Neuronal stem cell (in vitro differentiated cells): ENCODE measurements around the gene MUC6.

ENCODE experiments used
- DNase-seq: peaks from one replicate; pipeline ENCODE4 v3.0.0-alpha.2; 2013; ENCODE audit warnings: low spot score
- H2AFZ ChIP-seq: one replicate; pipeline ENCODE4 v1.6.1; 2013; ENCODE audit warnings: mild to moderate bottlenecking, low read length, inconsistent platforms
- H2AK5ac ChIP-seq: 2 replicates; pipeline ENCODE4 v1.6.1; 2013; ENCODE audit warnings: low read depth, mild to moderate bottlenecking, inconsistent platforms, low read length, moderate library complexity, mixed read lengths
- H2BK120ac ChIP-seq: 2 replicates; pipeline ENCODE4 v1.6.1; 2013; ENCODE audit warnings: low read depth, mild to moderate bottlenecking, inconsistent platforms, low read length, moderate library complexity, mixed read lengths
- H2BK12ac ChIP-seq: one replicate; pipeline ENCODE4 v1.6.1; 2013; ENCODE audit warnings: low read length, inconsistent platforms
- H2BK15ac ChIP-seq: 2 replicates; pipeline ENCODE4 v1.6.1; 2013; ENCODE audit warnings: mild to moderate bottlenecking, low read length, inconsistent platforms, mixed read lengths
- H2BK5ac ChIP-seq: one replicate; pipeline ENCODE4 v1.6.1; 2013; ENCODE audit warnings: inconsistent platforms, mild to moderate bottlenecking, low read length, moderate library complexity
- H3K14ac ChIP-seq: one replicate; pipeline ENCODE4 v1.6.1; 2013; ENCODE audit warnings: low read length, inconsistent platforms
- H3K18ac ChIP-seq: 2 replicates; pipeline ENCODE4 v1.6.1; 2013; ENCODE audit warnings: low read length, inconsistent platforms
- H3K23ac ChIP-seq: 2 replicates; pipeline ENCODE4 v1.6.1; 2013; ENCODE audit warnings: low read depth, mild to moderate bottlenecking, mixed read lengths, low read length, inconsistent platforms; ENCODE audit not compliant: poor library complexity
- H3K27ac ChIP-seq: replicated peaks from 3 replicates; pipeline ENCODE4 v1.5.1; 2013; ENCODE audit warnings: low read length, inconsistent platforms
- H3K27me3 ChIP-seq, 3 experiments: 2 replicates each; pipeline ENCODE4 v1.6.1; 2013; ENCODE audit warnings: low read length in 3 of 3, mild to moderate bottlenecking in 2 of 3, inconsistent platforms in 1 of 3, low read depth in 1 of 3, mixed read lengths in 1 of 3, moderate library complexity in 1 of 3; ENCODE audit not compliant: control insufficient read depth in 3 of 3, insufficient read depth in 3 of 3
- H3K36me3 ChIP-seq, 2 donors: replicated peaks in 1 of 2; 2 replicates each; pipeline ENCODE4 v1.6.1; 2013; ENCODE audit warnings: low read length in 2 of 2; ENCODE audit not compliant: control insufficient read depth in 2 of 2, insufficient read depth in 2 of 2
- H3K4ac ChIP-seq: 2 replicates; pipeline ENCODE4 v1.6.1; 2013; ENCODE audit warnings: inconsistent platforms, mild to moderate bottlenecking, low read length, moderate library complexity
- H3K4me1 ChIP-seq, 2 donors: 1 replicate in 1 of 2; 2 replicates in 1 of 2; pipeline ENCODE4 v1.6.1; 2013; ENCODE audit warnings: low read length in 2 of 2, low read depth in 1 of 2; ENCODE audit not compliant: control insufficient read depth in 2 of 2, insufficient read depth in 1 of 2
- H3K4me2 ChIP-seq: one replicate; pipeline ENCODE4 v1.6.1; 2013; ENCODE audit warnings: mild to moderate bottlenecking, low read length, inconsistent platforms; ENCODE audit not compliant: insufficient read depth, poor library complexity, severe bottlenecking
- H3K4me3 ChIP-seq, 2 donors: 2 replicates each; pipeline ENCODE4 v1.5.1; 2013; ENCODE audit warnings: low read length in 2 of 2, mild to moderate bottlenecking in 2 of 2, inconsistent platforms in 1 of 2, moderate library complexity in 1 of 2
- H3K79me1 ChIP-seq: one replicate; pipeline ENCODE4 v1.6.1; 2013; ENCODE audit warnings: low read depth, mild to moderate bottlenecking, inconsistent platforms, low read length, moderate library complexity
- H3K9ac ChIP-seq: one replicate; pipeline ENCODE4 v1.6.1; 2013; ENCODE audit warnings: mild to moderate bottlenecking, low read depth, low read length, inconsistent platforms; ENCODE audit not compliant: poor library complexity
- H3K9me3 ChIP-seq, 2 donors: replicated peaks in 1 of 2; 2 replicates each; pipeline versions ENCODE3 to v1.6.1; 2013; ENCODE audit warnings: low read length in 2 of 2, mild to moderate bottlenecking in 2 of 2, inconsistent platforms in 1 of 2, low read depth in 1 of 2, mixed read lengths in 1 of 2, moderate library complexity in 1 of 2; ENCODE audit not compliant: control insufficient read depth in 2 of 2, insufficient read depth in 1 of 2
- H4K8ac ChIP-seq: one replicate; pipeline ENCODE4 v1.6.1; 2013; ENCODE audit warnings: low read depth, mild to moderate bottlenecking, inconsistent platforms, low read length, moderate library complexity
- H4K91ac ChIP-seq: one replicate; pipeline ENCODE4 v1.6.1; 2013; ENCODE audit warnings: low read length, low read depth, mild to moderate bottlenecking, inconsistent platforms; ENCODE audit not compliant: poor library complexity
- WGBS, 2 donors: extraction: QIAGEN DNeasy Blood & Tissue Kit; methylation state at CpG; one replicate each; pipeline ENCODE4 v1.1.7; 2013; ENCODE audit warnings: missing lambda C conversion rate in 2 of 2, mixed read lengths in 1 of 2; ENCODE audit not compliant: insufficient read length in 2 of 2, insufficient replicate concordance in 1 of 2; ENCODE audit errors: extremely low coverage in 2 of 2; 5-methylcytosine and 5-hydroxymethylcytosine counted together

The MUC6 gene

GRCh38 chr11:1030556-1030955 is 6.0 kb downstream of the MUC6 start:
- H3K9me3 ChIP-seq: peaks cover 0 to 5% of the 10 kb centered on the region in 2 donors
- no peaks in the 10 kb centered on the region for H3K36me3 ChIP-seq
- no peak overlapping the region for H3K4me3 ChIP-seq
- WGBS, 2 donors: no CpG with 5 or more reads among the region's 20 CpGs
- peak overlapping the region; percentile 58 for H2BK12ac ChIP-seq
- H3K4me1 ChIP-seq: peaks cover 0 to 6% of the 10 kb centered on the region in 2 donors
- peaks cover 0 to 2% (median 0%) of the 10 kb centered on the region in 3 experiments for H3K27me3 ChIP-seq
- H2BK5ac ChIP-seq: peak overlapping the region; percentile 24
- no peak overlapping the region for H4K91ac ChIP-seq
- no peak overlapping the region for H4K8ac ChIP-seq
- H3K23ac ChIP-seq: no peak overlapping the region
- no peak overlapping the region for H2BK15ac ChIP-seq
- no peak for DNase-seq
- H3K9ac ChIP-seq: peak overlapping the region; percentile 44
- H2BK120ac ChIP-seq: no peak overlapping the region
- no peak overlapping the region for H3K4ac ChIP-seq
- H3K14ac ChIP-seq: peak overlapping the region; percentile 94
- H2AK5ac ChIP-seq: peak overlapping the region; percentile 70
- H3K18ac ChIP-seq: peak overlapping the region; percentile 57
- H3K79me1 ChIP-seq: no peaks in the 10 kb centered on the region
- no peak overlapping the region for H3K4me2 ChIP-seq
- H2AFZ ChIP-seq: no peak overlapping the region
- H3K27ac ChIP-seq: no peak overlapping the region

GRCh38 chr11:1030086-1030485 is 6.4 kb downstream of the MUC6 start:
- Histone ChIP-seq H3K9ac (peak overlapping the region; percentile 44), H3K79me1 (no peaks in the 10 kb centered on the region), H3K14ac (no peak overlapping the region), H3K23ac (peak overlapping the region; percentile 3), H2BK120ac (no peak overlapping the region), H3K27ac (no peak overlapping the region), H2BK12ac (no peak overlapping the region), H4K8ac (no peak overlapping the region), H2AK5ac (peak overlapping the region; percentile 70), H2BK5ac (peak overlapping the region; percentile 24), H2AFZ (no peak overlapping the region), H2BK15ac (no peak overlapping the region), H3K4me2 (no peak overlapping the region), H3K27me3 (peaks cover 0 to 2% (median 0%) of the 10 kb centered on the region in 3 experiments), H3K9me3 (peaks cover 0 to 5% of the 10 kb centered on the region in 2 donors), H3K18ac (no peak overlapping the region), H4K91ac (peak overlapping the region; percentile 53), H3K4me1 (peaks cover 0 to 6% of the 10 kb centered on the region in 2 donors), H3K4ac (no peak overlapping the region), H3K4me3 (no peak overlapping the region), H3K36me3 (peaks cover 0 to 1% of the 10 kb centered on the region in 2 donors)
- no peak for DNase-seq
- no CpG with 5 or more reads among the region's 16 CpGs for WGBS, 2 donors

GRCh38 chr11:1029654-1030053 is 6.9 kb downstream of the MUC6 start:
- H2BK120ac ChIP-seq: no peak overlapping the region
- no peaks in the 10 kb centered on the region for H3K79me1 ChIP-seq
- no peak overlapping the region for H3K4me3 ChIP-seq
- WGBS, 2 donors: no CpG with 5 or more reads among the region's 16 CpGs
- peaks cover 0 to 6% of the 10 kb centered on the region in 2 donors for H3K4me1 ChIP-seq
- H3K23ac ChIP-seq: peak overlapping the region; percentile 3
- peaks cover 0 to 1% of the 10 kb centered on the region in 2 donors for H3K36me3 ChIP-seq
- no peak overlapping the region for H4K91ac ChIP-seq
- H3K9ac ChIP-seq: no peak overlapping the region
- H2AFZ ChIP-seq: no peak overlapping the region
- H2BK15ac ChIP-seq: no peak overlapping the region
- H3K14ac ChIP-seq: no peak overlapping the region
- no peak overlapping the region for H2BK12ac ChIP-seq
- no peak overlapping the region for H3K4ac ChIP-seq
- H3K9me3 ChIP-seq: peaks cover 0 to 5% of the 10 kb centered on the region in 2 donors
- peaks cover 0 to 2% (median 0%) of the 10 kb centered on the region in 3 experiments for H3K27me3 ChIP-seq
- H2BK5ac ChIP-seq: no peak overlapping the region
- H2AK5ac ChIP-seq: no peak overlapping the region
- no peak for DNase-seq
- no peak overlapping the region for H4K8ac ChIP-seq
- H3K4me2 ChIP-seq: no peak overlapping the region
- no peak overlapping the region for H3K27ac ChIP-seq
- H3K18ac ChIP-seq: peak overlapping the region; percentile 6

- Histone ChIP-seq H2BK5ac (no peak overlapping the region), H3K4me2 (no peak overlapping the region), H2BK15ac (no peak overlapping the region), H3K23ac (peak overlapping the region; percentile 73), H3K4me1 (peaks cover 0 to 2% of the 10 kb centered on the region in 2 donors), H3K36me3 (peaks cover 0 to 1% of the 10 kb centered on the region in 2 donors), H2AFZ (no peak overlapping the region), H4K8ac (no peak overlapping the region), H3K79me1 (no peaks in the 10 kb centered on the region), H3K4me3 (no peak overlapping the region), H3K4ac (no peak overlapping the region), H3K27ac (no peak overlapping the region), H3K27me3 (peaks cover 0 to 2% (median 0%) of the 10 kb centered on the region in 3 experiments), H4K91ac (no peak overlapping the region), H3K9me3 (peaks cover 0 to 5% of the 10 kb centered on the region in 2 donors), H2AK5ac (peak overlapping the region; percentile 56), H2BK120ac (no peak overlapping the region), H3K9ac (no peak overlapping the region), H2BK12ac (no peak overlapping the region), H3K14ac (peak overlapping the region; percentile 56), H3K18ac (peak overlapping the region; percentile 38)
- DNase-seq: no peak
- no CpG with 5 or more reads among the region's 25 CpGs for WGBS, 2 donors
Measured at GRCh38 chr11:1029051-1029450, 7.5 kb downstream of the MUC6 start.
